NOMO-1 (cell line): ENCODE results near the gene CLEC2L.

Experiments used
- DNase-seq, 2 experiments: peaks; one replicate each; lab custom pipeline; 2025; ENCODE audit not compliant: unreplicated experiment in 2 of 2; lab: John Stamatoyannopoulos, UW

The CLEC2L gene

GRCh38 chr7:139522830-139523198 is 671 bp upstream of the CLEC2L start:
- DNase-seq, result no peak

GRCh38 chr7:139523968-139524815 is 707 bp downstream of the CLEC2L start:
- DNase-seq, result no peak

GRCh38 chr7:139525239-139525638 is 1.8 kb downstream of the CLEC2L start:
- no peak for DNase-seq

- no peak for DNase-seq
Observed at GRCh38 chr7:139525750-139526149, 2.3 kb downstream of the CLEC2L start.

GRCh38 chr7:139526578-139527544 is 3.4 kb downstream of the CLEC2L start:
- no peak for DNase-seq

GRCh38 chr7:139531094-139531493 is 7.6 kb downstream of the CLEC2L start:
- no peak for DNase-seq

GRCh38 chr7:139532636-139533155 is 9.2 kb downstream of the CLEC2L start:
- DNase-seq, result no peak

GRCh38 chr7:139534096-139534495 is 10.6 kb downstream of the CLEC2L start:
- no peak for DNase-seq

GRCh38 chr7:139534966-139535651 is 11.6 kb downstream of the CLEC2L start:
- DNase-seq, result no peak

GRCh38 chr7:139536152-139536551 is 12.7 kb downstream of the CLEC2L start:
- no peak for DNase-seq

- DNase-seq, result no peak
Observed at GRCh38 chr7:139538881-139539635, 15.6 kb downstream of the CLEC2L start.

GRCh38 chr7:139540203-139540602 is 16.7 kb downstream of the CLEC2L start:
- no peak for DNase-seq

- DNase-seq, result no peak
Observed at GRCh38 chr7:139541600-139542307, 18.3 kb downstream of the CLEC2L start.

- DNase-seq, result no peak
Observed at GRCh38 chr7:139542308-139543151, 19.0 kb downstream of the CLEC2L start.

GRCh38 chr7:139543801-139544603 is 20.5 kb downstream of the CLEC2L start:
- no peak for DNase-seq

GRCh38 chr7:139544645-139545044 is 21.2 kb downstream of the CLEC2L start:
- DNase-seq, result no peak

- DNase-seq, result no peak
Observed at GRCh38 chr7:139548302-139549028, 25.0 kb downstream of the CLEC2L start.
